GM19467 (cell line): Measurements from ENCODE around the gene KLHL26.
A peak's percentile ranks its signal among the peaks of the same experiment; 100 is the strongest.

Experiments
- ATAC-seq: cut with Tn5 transposase; IDR thresholded peaks from one replicate; pipeline ENCODE4 v1.9.1; 2021; ENCODE audit warnings: mild to moderate bottlenecking, moderate library complexity; ENCODE audit not compliant: unreplicated experiment

KLHL26 gene

DNA sequence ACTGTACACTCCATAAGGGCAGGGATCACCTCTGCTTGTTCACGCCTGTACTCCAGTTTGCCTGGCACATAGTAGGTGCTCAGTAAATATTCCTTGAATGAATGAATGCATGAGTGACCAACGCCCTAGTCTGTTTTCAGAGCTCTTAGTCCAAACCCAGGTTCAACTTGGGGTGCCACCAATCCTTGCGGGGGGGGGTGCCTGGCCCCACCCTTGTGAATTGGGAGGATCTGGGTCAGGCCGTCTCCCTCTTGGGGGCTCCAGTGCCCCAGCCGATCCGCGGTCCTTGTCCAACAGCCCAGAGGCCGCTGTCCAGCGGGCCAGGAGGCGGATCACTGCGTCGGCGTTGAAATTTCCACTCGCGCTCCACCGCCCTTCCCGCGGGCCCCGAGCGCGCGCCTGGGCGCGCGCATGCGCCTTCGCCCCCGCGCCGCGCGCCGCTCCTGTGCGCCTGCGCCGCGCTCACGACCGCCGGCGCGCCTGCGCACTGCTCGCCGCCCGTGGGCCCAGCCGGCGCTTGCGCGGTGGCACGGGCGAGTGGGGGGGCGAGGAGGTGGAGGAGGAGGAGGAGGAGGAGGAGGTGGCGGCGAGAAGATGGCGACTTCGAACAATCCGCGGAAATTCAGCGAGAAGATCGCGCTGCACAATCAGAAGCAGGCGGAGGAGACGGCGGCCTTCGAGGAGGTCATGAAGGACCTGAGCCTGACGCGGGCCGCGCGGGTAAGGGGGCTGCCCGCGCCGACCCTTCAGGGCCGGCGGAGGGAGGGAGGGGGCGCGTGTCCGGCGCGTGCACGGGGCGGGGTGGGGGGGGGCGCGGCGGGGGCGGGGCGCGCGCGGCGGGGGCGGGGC, 46.5 kb downstream of the KLHL26 start, which contains the start of gene CRTC1:
Gene CRTC1 (plus strand): TSS at position 572 of the 849 bp plus-strand sequence. CDS start 23 bp downstream, at position 595.
- ATAC-seq = peak; percentile 78

DNA sequence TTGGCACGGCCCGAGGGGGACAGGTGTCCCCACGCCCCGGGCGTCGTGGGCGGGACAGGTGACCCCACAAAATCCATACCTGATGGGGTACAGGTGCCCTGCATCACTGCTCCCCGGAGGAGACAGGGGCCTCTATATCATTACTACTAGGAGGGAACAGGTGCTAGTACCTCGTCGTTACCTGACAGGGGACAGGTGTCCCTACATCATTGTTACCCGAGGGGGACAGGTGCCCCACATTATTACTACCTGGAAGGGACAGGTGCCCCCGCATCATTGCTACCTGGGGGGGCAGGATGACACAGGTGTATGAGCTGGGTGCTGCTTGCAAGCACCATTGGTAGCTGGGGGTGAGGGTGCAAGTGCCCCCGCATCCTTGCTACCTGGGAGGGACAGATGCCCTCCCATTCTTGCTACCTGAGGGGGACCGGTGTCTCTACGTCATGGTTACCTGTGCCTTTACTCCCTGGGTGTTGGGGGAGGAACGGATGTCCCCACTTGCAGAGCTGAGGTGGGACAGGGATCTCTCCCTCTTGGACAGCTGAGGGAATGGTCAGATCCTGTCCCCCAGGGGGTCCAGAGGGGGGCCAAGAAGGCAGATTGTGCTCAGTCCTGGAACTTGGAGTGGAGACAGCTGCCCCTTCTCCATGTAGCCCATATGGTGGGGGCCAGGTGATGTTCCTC, 47.3 kb downstream of the KLHL26 start:
- peak; percentile 5 for ATAC-seq

DNA sequence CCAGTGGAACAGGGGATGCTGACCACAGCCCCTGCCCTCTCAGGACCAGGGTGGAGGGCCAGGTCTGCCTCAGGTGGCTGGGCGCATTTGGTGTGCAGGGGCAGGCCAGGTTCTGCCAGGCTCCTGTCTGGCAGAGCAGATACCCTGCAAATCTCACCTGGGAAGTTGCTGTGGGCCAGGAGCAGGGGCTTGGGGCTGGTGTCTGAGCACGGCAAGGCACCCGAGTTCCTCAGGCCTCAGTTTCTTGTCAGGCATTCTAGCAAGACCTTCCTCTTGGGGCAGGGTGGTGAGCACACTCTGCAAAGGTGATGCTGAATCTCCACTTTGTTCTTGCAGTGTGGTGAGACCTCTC, 47.8 kb downstream of the KLHL26 start:
- ATAC-seq = no peak

DNA sequence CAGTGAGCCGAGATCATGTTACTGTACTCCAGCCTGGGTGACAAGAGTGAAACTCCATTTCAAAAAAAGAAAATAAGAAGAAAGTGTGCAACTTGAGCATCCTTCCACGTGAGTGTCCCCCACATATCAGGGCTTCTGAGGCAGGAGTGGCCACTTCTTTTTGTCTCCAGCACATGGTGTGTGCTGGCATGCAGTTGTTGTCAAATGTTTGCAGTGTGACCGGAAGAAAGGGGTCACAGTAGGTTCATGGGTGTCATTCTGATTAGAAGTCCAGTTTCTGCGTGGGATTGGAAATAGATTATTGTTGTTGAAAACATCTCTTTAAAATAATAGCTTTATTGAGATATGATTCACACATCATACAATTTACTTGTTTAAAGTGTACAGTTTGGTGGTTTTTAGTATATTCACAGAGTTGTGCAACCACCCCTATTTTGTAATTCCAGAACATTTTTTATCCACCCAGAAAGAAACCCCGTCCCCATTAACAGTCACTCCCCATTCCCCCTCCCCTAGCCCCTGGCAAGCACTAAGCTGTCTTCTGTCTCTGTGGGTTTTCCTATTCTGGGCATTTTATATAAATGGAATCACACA, 48.9 kb downstream of the KLHL26 start:
- ATAC-seq = no peak

DNA sequence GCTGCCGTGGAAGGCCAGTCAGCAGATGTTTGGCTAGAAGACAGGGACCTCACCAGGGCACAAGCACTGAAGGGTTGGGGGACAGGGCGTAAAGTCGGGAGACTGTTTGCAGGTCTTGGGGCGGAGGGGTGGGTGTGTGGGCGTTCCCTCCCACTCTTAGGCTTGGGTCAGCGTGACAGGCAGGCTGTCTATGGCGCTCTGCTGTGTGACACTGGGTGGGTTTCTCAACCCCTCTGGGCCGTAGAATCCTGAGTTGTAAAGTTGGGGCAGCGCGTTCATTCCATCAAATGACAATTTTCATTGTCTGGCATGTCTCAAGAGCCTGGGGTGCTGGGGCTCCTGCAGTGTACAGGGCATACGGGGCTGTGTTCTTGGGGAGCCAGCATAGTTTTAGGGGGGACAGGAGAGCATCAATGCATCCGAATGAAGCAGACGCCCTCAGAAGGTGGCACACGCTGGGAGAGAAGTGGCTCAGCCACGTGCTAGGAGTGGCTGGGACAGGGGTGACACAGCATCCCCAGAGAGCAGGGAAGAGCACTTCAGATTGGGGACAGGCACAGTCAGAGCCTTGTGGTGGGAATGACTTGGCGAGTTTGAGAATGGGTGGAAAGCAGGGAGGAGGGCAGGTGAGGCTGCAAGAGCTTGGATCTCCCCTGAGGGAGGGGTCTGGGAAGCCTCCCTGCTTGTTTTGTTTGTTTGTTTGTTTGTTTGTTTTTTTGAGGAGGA, 51.1 kb downstream of the KLHL26 start:
- ATAC-seq = no peak

GRCh38 chr19:18696023-18696422, 59.2 kb downstream of the KLHL26 start:
- no peak for ATAC-seq

GRCh38 chr19:18697680-18698079, 60.9 kb downstream of the KLHL26 start:
- ATAC-seq = no peak

- ATAC-seq = no peak
These were observed 61.7 kb downstream of the KLHL26 start for GRCh38 chr19:18698321-18699167.

DNA sequence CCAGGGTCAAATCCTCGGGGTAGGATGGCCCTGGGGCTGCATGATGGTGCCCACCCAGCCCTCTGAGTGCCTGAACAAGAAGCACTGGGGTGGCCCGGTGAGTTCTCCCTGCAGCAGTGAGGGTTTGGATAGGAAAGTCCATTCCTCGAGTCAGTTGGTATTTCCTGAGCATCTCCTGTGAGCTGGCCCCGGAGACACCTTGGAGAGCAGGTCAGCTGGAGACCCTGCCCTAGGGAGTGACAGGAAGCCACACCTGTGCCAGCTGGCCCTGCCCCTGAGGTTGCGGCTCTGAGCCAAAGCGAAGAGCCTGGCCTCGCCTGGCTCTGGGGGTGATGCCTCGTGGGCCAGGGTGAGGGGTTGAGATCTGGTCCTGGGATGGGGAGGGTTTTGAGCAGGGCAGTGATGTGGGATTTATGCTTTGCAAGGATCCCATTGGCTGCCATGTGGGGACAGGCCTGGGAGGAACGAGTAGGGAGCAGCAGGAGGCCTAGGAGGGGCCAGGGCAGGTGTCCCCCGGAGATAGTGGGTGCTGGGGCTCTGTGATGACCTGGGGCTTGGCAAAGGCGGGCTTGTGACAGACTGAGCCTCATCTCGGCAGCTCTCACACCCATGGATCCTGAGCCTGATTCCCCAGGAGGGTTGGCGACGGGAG, 62.7 kb downstream of the KLHL26 start:
- ATAC-seq = no peak

GRCh38 chr19:18700501-18701249, 63.8 kb downstream of the KLHL26 start:
- peak; percentile 58 for ATAC-seq

DNA sequence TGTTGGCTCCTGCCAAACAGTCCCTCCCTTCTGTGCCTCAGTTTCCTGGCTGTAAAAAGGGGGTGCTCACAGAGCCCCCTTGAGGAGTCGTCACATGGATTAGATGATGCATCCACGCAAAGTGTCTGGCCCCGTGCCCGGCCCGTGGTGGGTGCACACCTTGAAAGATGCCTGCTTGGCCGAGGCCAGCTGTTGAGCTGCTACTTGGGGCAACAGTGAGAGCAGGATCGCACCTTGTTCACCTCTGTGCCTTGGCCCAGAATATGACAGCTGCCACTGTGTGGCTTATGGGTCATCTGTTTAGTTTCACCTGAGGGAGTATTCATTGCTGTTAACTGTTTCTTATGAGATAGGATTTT, 64.4 kb downstream of the KLHL26 start:
- ATAC-seq = no peak

DNA sequence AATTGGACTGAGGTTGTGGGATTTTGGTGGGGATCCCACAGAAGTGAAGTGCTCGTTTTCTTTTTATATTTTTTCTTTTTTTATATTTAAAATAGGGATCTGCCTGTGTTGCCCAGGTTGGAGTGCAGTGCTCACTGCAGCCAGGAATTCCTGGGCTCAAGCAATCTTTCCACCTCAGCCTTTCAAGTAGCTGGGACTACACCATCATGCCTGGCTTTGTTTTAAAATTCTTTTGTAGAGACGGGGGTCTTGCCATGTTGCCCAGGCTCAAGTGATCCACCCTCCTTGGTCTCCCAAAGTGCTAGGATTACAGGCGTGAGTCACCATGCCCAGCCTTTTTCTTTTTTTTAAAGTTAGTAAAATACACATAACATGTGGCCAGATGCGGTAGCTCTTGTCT, 67.2 kb downstream of the KLHL26 start:
- ATAC-seq = no peak

DNA sequence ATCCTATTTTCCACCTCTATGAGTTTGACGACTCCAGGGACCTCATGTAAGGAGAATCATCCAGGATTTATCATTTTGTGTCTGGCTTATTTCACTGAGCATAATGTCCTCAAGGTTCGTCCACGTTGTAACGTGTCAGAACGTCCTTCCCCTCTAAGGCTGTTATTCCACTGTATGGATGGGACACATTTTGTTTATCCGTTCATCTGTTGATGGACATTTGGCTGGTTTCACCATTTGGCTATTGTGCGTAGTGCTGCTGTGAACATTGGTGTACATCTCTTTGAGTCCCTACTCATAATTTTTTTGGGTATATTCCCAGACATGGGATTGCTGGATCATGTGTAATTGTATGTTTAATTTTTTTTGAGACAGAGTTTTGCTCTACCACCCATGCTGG, 68.1 kb downstream of the KLHL26 start:
- ATAC-seq = no peak

- ATAC-seq = no peak
These were observed 71.8 kb downstream of the KLHL26 start for GRCh38 chr19:18708452-18709231.

GRCh38 chr19:18709546-18709945, 72.7 kb downstream of the KLHL26 start:
- ATAC-seq = no peak

- ATAC-seq = no peak
These were observed 73.4 kb downstream of the KLHL26 start for GRCh38 chr19:18710186-18710585.

DNA sequence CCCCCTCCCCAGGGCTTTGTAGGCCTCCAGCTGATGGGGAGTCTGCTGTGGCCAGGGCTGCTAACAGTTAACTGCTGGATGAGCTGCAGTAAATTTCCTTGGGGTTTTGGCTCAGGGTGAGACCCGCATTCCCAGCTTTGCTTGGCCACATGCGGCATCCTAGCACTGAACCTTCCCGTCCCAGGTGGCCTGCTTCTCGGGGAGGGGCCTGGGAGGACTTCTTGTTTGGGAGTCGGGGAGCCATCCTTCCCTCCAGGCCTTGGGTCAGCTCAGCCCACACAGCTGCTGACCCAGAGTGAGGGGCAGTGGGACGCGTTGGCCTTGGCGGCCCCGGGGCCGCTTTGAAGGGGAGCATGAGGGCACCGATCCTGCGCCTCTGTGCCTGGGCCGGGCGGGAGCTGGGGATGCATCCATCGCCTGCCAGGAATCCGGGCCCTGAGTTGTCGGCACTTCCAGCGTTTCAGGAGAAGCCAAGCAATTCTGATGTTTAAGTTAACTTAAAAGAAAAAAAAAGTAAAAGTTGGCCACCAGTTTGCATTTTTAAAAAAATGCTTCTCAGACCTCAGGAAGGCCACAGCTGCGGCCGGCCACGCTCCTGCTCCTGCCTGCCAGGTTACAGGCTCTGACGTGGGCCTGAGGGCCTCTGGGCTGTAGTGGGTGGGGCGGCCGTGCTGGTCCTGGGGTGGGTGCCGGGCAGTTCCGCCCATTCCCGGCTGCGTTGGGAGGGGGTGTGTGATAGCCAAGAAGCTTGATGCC, 74.3 kb downstream of the KLHL26 start:
- no peak for ATAC-seq

- ATAC-seq = no peak
These were observed 75.1 kb downstream of the KLHL26 start for GRCh38 chr19:18711893-18712292.
